Gastrocnemius medialis (tissue), 4 donors: ENCODE measurements around the gene CTNNA2.

Experiments
- POLR2A ChIP-seq, 2 donors: fragments of 450-650 bp; IDR thresholded peaks; one replicate each; pipeline ENCODE4 v1.6.1; 2017; ENCODE audit warnings: antibody characterized with exemption in 2 of 2, mild to moderate bottlenecking in 2 of 2, moderate library complexity in 2 of 2
- TF ChIP-seq, protein P1 (sequence below), 5 experiments: fragments of 450-650 bp in 3 of 5; fragments of 200-600 bp in 2 of 5; sonication (generic) in 2 of 5; IDR thresholded peaks in 4 of 5; conservative IDR thresholded peaks in 1 of 5; 1 replicate in 4 of 5; 2 replicates in 1 of 5; pipeline ENCODE4 v1.5.1; 2016 to 2019; ENCODE audit warnings: antibody characterized with exemption in 5 of 5, mild to moderate bottlenecking in 3 of 5, moderate library complexity in 3 of 5

DNA sequence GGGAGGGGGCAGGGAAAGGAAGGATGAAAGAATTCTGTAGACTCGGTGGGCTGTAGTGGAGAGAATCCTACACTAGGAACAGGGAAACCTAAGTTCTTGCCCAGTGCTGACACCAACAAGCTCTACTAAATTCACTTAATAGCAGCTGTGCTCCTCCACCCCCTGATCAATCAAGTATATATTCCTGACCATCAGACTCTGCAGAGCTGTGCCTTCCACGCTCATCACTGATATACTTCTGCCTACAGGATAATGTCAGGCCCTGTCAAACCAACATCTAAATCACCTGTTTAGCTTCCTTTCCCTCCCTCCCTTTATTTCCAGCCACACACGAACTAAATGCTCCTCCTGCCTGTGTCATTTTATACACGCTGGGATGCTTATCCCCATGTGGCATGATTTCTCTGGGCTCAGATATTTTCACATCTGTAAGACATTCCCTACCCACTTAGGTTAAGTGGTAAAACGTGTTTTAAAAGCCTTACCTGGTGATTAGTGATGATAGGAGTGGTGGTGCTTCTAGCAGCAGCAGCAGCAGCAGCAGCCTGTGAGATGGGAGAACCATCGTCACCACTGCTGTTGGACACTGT, 489.8 kb downstream of the CTNNA2 start:
- TF ChIP-seq, protein P1, sequence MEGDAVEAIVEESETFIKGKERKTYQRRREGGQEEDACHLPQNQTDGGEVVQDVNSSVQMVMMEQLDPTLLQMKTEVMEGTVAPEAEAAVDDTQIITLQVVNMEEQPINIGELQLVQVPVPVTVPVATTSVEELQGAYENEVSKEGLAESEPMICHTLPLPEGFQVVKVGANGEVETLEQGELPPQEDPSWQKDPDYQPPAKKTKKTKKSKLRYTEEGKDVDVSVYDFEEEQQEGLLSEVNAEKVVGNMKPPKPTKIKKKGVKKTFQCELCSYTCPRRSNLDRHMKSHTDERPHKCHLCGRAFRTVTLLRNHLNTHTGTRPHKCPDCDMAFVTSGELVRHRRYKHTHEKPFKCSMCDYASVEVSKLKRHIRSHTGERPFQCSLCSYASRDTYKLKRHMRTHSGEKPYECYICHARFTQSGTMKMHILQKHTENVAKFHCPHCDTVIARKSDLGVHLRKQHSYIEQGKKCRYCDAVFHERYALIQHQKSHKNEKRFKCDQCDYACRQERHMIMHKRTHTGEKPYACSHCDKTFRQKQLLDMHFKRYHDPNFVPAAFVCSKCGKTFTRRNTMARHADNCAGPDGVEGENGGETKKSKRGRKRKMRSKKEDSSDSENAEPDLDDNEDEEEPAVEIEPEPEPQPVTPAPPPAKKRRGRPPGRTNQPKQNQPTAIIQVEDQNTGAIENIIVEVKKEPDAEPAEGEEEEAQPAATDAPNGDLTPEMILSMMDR (IDR thresholded peaks at IDR 0.05 in 4 of 5, conservative IDR thresholded peaks at IDR 0.05 in 1 of 5), result no peak
- no peak for TF ChIP-seq POLR2A (IDR thresholded peaks at IDR 0.05)
